NCI-H460 (cell line): ENCODE data around the gene ALKBH3. TPM values are rescaled to one million over a fixed set of nuclear protein-coding genes. Genes with fewer than 3 reads are reported as not detected.
A peak's percentile ranks its signal among the peaks of the same experiment; 100 is the strongest.

ENCODE experiments used
- DNase-seq: peaks from one replicate; pipeline ENCODE4 v3.0.0-alpha.2; 2016; ENCODE audit warnings: low read depth; ENCODE audit errors: extremely low read depth
- total RNA-seq: library from RNA; depleted of rRNA; stranded (reverse); fragments of >200 nt; shearing (Covaris generic); gene quantifications from 2 replicates; pipeline ENCODE4 v1.2.3, GENCODE V29; 2014

The ALKBH3 gene
- total RNA-seq, 1 experiment from 2014 or later = 48.3 TPM

DNA sequence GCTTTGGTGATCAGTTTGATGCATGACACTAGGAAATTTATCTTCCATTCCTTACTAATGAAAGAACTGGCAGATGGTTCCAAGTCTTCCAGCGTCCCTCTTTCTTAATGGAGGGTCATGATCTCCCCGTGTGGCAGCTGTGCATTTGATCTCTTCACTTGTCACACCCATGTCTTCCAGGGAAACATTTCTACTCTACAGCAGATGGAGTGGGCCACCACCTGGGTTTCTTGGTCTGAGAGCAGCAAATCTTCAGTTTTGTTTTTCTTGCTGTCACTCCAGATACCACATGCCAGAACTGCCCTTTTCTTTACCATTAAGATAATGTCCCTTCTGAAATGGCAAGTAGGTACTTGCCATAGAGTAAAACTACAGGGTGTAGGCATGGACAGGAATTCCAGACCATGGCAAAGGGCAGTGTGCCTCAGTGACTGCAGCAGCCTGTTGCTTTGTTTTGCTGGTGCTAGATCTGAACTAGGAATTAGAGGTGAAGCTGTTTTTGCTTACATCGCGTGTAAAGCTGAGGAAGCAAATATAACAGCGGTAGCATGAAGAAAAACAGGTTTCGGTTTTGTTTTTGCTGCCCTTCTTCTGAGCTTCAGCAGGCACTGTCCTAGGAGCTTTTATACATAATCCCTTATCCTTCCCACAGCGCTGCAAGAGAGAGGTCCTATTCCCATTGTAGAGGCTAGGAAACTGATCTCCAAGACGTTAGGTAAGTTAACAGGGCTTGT is 41.1 kb downstream of the ALKBH3 start:
- no peak for DNase-seq

DNA sequence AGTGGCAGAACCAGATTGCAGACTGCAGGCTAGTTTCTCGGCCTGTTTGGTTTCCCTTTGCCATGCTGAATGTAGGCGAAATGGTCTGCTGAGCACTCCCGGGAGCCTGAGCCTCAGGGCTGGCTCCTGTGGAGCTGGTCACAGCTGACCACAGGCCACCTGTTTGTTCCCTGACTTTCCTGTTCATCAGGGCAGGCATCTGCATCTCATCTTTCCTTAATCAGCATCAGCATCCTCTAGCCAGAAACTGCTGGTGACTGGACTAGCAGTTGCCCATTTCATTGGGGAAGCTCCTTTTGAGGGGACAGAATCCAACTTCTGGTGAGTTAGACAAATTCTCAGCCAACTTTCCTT is 41.6 kb downstream of the ALKBH3 start:
- no peak for DNase-seq

DNA sequence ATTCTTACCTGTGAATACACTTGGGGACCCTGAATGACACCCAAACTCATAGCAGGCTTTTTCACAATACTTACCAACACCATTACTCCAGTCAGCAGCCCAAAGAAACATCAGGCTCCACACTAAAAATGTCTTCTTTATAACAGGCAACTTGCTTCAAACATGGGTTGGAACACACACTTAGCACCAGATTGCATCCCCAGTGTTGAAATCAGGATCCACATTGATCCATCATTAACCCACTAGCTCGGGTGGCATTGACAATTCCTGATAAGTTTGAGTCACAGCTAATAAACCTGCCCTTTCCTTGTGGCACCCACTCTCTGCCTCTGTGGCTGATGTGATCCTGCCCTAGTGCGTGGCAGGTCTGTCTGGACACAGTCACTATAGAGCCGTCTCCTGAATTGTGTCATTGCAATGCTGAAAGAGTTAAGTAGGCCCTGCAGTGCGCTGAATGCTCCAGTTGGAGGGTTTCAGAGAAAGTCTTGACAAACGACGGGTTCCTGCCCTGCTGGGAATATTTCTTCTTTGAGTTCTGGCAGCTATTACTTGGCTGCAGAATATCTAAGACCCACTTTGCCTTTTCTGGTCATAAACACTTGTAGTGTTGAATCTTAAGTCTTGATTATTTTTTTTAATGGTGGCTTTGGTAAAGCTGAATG is 42.2 kb downstream of the ALKBH3 start:
- DNase-seq = no peak

DNA sequence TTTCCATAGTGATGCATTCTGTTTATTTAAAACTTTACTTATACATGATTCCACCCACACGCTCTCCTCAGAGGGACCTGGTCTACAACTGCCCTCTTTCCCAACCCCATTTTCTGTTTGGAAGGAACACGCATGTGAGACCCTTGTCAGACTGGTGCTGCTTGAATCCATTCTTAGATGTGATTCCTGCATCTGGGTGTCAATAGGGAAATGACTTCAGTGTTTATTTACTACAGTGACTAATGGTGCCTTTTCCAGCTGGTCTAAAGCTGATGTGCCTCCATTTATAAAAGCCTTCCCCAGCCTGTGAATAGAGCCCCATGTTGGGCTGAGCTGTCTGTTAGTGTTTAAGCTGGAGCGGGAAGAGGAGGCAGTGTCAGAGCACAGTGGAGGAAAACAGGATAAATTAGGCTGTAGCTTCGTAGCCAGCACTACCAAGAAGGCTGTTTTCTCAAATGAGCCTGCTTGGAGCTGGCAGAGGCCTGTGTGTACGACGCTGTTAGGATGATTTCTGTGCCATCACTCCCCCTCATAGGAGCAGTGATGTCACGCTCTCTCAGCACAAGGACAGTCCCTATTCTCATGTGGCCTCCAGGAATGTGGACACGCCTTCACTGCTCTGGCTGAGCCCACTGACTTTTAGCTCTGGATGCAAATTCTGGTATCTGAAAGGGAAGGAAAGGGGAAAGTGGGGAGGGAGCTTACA is 42.9 kb downstream of the ALKBH3 start:
- DNase-seq = peak; percentile 30

DNA sequence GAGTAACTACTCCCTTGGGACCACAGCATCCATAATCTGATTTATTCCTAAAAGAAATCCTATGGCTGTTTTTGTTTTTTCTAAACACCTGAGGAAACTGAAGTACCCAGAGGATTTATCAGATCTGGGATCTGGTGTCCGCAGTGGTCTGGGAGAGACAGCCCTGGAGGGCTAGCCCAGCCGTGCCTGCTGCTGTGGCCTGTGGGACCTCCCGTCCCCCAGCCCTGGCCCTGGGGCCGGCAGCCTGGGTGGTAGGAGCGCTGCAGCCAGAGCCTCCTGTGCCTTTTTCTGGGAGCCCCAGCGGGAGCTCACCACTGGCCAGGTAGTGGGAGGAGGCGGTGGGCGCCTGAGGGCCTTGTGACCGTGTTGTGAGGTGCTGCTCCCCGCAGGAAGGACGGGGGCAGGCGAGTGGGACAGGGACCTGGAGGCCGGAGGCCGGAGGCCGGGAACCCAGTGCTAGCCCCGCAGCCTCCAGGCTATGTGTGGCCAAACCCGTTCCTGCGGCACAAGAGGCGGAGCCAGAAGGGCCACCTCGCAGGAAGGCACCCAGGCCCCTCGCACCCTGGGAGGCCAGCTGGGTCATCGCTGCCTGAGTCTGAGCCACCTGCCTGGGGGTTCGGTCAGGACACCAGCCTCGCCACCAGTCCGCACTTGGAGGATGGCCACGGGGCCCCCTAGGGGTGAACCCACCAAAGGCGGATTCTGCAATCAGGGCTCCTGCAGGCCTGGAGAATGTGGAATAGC is 43.7 kb downstream of the ALKBH3 start:
- DNase-seq = no peak

DNA sequence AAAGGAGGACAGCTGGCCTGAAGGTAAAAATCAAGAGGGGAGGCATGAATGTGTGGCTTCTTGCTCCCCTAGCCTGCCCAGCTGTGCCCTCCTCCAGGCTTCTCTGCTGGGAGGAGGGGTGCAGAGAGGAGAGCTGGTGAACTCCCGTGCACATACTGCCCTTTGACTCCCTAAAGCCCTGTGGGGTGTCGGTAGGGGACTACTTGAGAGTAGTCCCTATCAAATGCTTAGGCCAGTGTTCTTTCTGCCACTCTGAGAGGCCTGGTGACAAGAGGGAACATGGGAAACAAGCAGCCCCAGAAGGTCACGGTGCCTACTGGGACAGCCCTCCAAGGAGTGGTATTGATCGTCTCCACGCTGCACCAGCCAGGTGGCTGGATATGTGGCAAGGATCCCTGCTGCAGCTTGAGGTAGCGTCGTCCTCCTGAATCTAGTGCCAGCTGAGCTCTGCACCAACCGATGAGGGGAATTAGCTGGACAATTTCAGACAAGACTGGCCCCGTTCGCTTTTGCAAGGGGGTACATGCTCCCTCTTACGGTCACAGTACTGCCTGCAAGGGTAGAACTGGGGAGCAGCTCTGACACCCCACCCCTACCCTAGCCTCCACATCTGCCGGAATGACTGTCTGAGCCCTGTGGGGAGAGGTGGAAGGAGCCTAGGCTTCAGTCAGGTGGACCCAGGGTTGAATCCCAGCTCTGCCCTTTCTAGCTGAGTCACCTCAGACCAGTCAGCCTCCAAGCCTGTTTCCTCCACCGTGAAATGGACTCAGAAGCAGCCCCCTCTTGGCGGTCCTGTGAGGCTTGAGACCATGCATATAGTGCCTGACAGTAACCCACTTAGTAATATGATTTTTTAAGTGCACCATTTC is 44.7 kb downstream of the ALKBH3 start:
- no peak for DNase-seq

DNA sequence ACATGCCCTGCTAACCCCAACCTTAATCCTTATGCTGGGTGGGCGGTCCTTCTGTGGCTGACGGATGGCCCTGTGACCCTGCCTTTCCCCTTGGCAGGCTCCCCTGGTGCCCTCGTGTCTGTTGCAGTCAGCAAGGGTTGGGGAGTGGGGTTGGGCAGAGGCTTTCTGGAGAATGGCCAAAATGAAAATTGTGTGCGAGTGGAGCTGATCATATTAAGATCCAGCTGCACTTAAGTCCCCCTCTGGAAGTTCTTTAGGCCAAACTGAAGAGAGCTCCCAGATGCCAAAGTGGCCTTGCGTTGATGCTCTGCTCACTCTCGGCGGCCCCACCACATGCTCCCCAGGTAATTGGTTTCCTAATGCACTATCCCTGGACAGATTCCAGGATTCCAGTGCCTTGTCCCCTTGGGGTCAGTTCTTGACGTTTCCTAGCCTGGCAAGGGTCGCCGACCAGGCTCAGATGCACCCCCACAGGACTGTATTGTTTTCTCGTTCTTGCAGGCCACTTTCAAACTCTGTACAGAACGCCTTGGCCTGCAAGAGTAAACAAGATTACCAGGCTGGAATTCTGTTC is 45.4 kb downstream of the ALKBH3 start:
- no peak for DNase-seq

DNA sequence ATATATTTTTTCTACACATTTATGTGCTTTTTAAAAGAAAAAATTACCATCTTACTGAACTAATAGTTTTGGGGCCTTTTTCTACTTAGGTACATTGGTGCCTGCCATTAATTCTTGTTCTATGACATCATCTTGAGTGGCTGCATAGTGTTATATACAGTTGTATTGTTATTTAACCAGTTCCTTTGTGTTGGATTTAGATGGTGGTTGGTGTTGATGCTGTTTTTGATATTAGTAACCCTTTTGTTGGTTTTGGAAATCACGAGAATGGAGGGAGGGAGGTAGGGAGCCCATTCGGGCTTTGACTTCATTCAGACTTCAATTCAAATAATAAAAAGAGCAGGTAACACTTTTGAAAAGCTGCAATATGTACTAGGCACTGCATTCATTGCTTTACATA is 46.4 kb downstream of the ALKBH3 start:
- no peak for DNase-seq

DNA sequence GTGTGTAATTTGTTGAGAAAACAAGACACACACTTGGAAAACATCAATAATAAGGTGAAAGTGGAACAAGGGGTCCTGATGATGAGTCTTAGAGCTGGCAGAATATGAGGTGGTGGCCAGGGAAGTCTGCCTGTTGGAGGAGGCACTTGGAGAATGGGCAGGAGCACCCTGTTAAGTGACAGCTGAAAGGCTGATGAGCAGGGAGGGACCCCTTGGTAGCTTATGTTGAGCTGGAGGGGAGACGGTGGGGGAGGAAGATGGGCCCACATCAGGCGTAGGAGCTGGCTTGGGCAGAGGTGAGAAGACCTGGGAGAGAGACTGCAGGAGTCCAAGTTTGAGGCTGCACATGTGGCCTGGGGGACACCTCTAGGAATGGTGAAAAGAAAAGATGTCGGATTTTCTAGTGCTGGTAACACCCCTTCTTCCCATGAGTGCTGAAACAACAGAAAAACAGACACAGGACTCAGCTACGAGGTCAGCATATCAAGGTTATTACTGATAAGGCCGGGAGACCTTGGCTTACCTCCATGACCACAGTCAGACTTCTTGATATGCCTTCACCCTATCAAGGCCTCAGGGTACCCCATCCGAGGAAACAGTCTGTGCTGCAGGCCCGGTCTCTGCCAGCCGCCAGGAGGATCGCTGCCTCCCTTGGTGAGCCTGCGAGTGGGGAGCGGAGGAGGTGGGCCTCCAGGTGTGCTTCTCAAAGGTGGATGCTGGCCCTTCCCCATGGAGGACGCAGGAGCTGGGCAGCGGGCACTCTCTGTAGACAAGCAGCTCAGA is 47.5 kb downstream of the ALKBH3 start:
- no peak for DNase-seq

DNA sequence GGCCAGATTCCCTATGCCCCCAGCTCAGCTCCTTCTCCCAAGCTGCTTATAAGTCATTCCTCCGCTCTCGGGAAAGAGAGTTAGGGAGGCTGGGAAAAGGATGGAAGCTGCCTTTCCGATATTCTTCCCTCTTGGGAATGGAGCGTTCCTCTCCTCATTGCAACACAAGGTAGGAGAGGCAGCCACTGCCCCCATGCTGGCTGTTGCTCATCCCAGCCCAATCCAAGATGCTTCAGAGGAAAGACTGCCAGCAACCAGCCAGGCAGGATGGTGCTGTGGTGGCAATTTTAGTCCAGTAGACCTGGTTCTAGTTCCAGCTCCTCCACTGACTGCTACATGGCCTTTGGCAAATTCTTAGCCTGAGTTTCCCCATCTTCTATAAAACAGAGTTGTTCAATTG is 48.1 kb downstream of the ALKBH3 start:
- DNase-seq = no peak

DNA sequence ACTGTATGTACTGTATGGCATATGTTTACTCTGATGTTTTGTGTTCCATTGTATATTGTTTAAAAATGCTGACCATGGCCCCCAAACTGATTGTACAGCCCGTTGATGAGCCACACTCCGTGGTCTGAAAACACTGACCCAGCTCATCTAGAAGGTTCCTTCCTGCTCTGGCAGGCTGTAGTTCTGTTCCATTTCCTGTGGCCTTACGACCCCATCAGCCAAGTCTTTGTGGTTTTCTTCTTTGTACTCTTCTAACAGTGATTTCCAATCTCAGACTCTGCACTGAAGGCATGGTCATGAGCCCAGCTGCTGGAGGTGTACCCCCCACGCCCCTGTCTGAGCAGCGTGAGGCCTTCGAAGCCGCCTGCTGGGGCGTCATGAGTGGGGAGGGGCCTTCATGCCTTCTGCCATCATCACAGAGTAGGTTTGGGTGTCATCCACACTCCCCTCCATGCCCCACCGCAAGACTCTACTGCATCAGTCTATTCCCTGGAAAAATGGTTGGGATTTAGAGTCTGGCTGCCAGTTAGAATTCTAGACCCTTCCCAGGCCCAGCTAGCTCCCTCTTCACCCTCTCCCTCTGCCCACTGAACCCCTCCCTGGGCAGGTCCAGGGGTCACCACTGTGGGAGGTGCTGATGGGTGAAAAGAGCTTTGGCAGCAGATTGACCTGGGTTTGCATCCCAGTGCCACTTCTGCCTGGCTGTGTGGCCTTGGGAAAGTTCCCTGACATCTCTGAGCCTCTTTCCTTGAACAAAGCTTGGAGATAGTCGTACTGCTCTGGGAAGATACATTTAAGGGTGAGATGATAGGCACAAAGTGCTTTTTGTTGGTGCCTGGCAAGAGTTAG is 50.5 kb downstream of the ALKBH3 start:
- no peak for DNase-seq

DNA sequence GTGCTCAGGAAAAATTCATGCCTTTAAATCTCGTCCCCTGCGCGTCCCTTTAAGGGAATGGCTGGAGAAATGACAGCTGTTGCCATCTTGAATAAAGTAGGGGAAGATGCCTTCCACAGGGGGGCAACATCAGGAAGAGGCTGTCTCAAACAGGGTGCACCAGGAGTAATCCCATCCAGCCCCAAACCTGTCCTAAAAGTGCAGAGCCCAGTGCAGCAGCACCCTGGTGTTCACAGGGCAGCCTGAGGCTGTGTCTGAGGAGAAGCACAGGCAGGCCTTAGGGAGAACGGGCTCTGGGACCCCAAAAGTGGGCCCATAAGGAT is 51.0 kb downstream of the ALKBH3 start:
- DNase-seq = no peak

DNA sequence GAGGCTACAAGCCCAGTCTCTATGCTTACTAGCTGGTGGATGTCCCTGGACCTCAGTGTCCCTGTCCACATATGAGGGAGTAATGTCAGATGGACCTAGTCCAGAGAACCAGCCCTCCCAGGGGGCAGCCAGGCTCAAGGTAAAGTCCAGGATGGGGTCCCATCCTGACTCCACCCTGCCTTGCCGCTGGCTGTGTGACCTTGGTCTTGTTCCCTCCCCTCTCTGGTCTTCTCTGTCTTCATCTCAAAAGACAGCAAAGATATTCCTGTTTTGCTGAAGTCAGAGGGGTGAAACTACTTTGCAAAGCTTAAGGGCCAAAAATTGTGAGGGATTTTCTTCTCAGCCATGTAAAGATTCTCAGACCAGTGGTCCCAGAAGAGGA is 52.6 kb downstream of the ALKBH3 start:
- no peak for DNase-seq

DNA sequence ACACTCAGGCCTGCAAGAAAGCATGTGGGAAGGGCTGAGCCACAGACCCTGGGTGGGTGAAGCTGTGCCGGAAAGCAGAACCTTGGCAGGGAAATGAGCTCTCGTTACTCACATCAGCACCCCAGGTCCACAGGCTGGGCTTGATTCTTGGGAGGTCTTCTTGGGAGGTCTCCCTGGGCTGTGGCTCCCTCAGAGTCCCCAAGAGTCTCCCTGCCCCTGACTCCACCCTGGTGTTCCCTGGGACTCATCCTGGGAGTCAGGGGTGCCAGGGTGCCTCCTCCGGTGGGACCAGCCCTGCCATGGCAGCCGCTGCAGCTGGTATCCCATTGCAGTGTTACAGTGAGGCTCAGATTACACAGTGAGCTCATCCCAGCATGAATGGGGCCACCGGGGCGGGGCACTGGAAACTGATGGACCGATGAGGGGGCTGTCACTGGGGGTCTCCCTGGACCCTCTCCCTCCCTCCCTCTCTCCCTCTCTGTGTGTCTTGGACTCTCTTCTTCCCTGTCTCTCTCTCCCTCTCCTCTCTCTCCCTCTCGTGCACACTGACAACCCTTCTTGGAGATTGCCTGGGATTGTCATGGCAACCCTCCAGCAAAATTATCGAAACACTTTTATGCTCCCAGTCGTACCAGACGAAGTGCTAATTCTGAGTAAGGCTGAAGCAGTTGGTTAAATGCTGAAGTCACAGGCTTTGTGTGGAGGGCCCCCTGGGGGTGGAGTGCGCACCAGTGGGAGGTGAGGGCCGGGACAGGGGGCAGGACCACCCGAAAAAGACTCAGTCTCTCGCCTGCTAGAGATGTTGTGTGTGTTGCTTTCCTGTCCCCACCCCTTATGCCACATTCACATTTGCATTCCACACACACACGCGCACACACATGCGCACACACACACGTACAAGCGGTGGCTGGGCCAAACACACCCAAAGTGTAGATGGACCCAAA is 53.2 kb downstream of the ALKBH3 start:
- no peak for DNase-seq

DNA sequence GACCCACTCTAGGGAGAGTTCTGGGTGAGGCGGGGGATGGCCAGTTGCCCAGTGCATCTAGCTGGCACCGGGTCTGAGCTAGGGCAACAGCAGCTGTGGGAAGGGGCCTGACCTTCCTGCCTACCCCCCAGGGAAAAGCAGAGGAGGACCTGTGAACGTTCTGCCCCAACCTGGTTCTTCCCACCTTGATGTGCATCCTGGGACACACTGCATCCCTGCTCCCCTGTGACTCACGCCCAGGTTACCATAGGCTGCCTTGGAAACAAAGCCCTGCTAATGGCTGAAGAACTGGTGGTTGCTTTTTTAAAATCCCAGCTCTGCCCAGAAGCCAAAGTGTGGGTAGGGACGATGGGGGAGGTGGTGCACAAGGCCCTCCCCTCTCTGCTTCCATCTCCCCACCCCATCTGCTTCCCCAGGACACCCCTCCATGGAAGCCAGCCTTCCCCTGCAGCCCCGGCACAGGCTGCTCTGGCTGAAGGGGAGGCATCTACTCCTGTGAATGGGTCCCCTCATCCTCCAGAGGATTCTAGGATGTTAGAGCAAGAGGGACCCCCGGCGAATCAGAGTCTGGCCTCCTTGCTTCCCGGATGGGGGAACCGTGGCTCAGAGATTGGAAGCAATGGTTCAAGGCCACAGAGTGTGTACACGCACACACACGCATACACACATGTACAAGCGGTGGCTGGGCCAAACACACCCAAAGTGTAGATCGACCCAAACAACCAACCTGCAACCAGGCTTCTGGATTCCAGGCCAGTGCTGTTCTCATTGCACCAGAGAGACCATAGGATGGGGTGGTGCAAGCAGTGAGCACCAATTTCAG is 54.2 kb downstream of the ALKBH3 start:
- DNase-seq = no peak

DNA sequence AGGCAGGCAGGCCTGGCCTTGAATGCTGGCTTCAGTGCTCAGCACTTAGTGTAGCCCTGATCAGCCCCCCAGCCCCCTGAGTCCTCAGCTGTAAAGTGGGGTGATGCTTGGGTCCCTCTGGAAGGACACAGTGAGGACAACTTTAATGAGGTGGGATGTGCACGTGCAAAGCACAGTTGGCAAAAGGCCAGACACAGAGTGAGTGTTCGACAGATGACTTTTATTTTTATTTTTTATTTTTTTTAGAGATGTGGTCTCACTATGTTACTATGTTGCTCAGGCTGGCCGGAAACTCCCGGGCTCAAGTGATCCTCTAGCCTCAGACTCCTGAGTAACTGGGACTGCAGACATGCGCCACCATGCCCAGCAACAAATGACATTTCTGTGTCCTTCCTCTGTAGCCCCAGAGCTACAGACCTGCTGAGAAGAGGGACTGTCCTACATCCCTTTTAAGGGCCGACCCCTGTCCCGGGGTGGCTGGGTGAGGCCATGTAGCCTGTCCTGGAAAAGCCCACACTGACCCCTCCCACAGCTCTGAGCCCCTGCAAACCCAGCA is 54.9 kb downstream of the ALKBH3 start:
- no peak for DNase-seq
